ENCODE data around the gene LCP1.

The LCP1 gene

GRCh38 chr13:46097015-46097414 lies 85.0 kb downstream of the LCP1 start:
- H3K27ac ChIP-seq (ENCODE audit: low read depth, low read length) = no peak overlapping the region
- no peaks in the 10 kb centered on the region for H3K9me2 ChIP-seq (replicated peaks; ENCODE audit: control insufficient read depth, low read length)
- H3K79me2 ChIP-seq (ENCODE audit: control insufficient read depth, low read length) = no peaks in the 10 kb centered on the region
- no peaks in the 10 kb centered on the region for H4K20me1 ChIP-seq (ENCODE audit: control insufficient read depth, insufficient read depth, low read depth, low read length)
- H3K4me1 ChIP-seq (ENCODE audit: control insufficient read depth, low read length) = peaks cover 19% of the 10 kb centered on the region
- no peaks in the 10 kb centered on the region for H3F3A ChIP-seq (ENCODE audit: control insufficient read depth, insufficient read depth)
- no peak for TF ChIP-seq EZH2phosphoT487 (IDR thresholded peaks at IDR 0.05; ENCODE audit: borderline replicate concordance, low read length)
- no peak for TF ChIP-seq CTCF (IDR thresholded peaks at IDR 0.05; ENCODE audit: low read depth, low read length, poor library complexity, severe bottlenecking)
- no peak overlapping the region for H3K4me3 ChIP-seq (ENCODE audit: low read length)
- peaks cover 12% of the 10 kb centered on the region for H3K27me3 ChIP-seq (ENCODE audit: control insufficient read depth, low read length)
- no peaks in the 10 kb centered on the region for H3K9me3 ChIP-seq (ENCODE audit: control insufficient read depth, insufficient read depth, low read length)
- H3K36me3 ChIP-seq (ENCODE audit: control insufficient read depth, low read length) = no peaks in the 10 kb centered on the region
- H3K4me2 ChIP-seq (ENCODE audit: low read length) = no peak overlapping the region

GRCh38 chr13:46094478-46094877 lies 87.5 kb downstream of the LCP1 start:
- Histone ChIP-seq H3K27me3 (ENCODE audit: control insufficient read depth, low read length) (peaks cover 12% of the 10 kb centered on the region), H3K4me2 (ENCODE audit: low read length) (no peak overlapping the region), H4K20me1 (ENCODE audit: control insufficient read depth, insufficient read depth, low read depth, low read length) (no peaks in the 10 kb centered on the region), H3K27ac (ENCODE audit: low read depth, low read length) (no peak overlapping the region), H3K4me3 (ENCODE audit: low read length) (no peak overlapping the region), H3K4me1 (ENCODE audit: control insufficient read depth, low read length) (no peaks in the 10 kb centered on the region), H3K79me2 (ENCODE audit: control insufficient read depth, low read length) (no peaks in the 10 kb centered on the region), H3F3A (ENCODE audit: control insufficient read depth, insufficient read depth) (no peaks in the 10 kb centered on the region), H3K36me3 (ENCODE audit: control insufficient read depth, low read length) (no peaks in the 10 kb centered on the region), H3K9me3 (ENCODE audit: control insufficient read depth, insufficient read depth, low read length) (no peaks in the 10 kb centered on the region), H3K9me2 (replicated peaks; ENCODE audit: control insufficient read depth, low read length) (no peaks in the 10 kb centered on the region)
- TF ChIP-seq EZH2phosphoT487 (IDR thresholded peaks at IDR 0.05; ENCODE audit: borderline replicate concordance, low read length) = no peak
- no peak for TF ChIP-seq CTCF (IDR thresholded peaks at IDR 0.05; ENCODE audit: low read depth, low read length, poor library complexity, severe bottlenecking)

GRCh38 chr13:46088821-46089562 lies 93.0 kb downstream of the LCP1 start:
- TF ChIP-seq EZH2phosphoT487 (IDR thresholded peaks at IDR 0.05; ENCODE audit: borderline replicate concordance, low read length) (no peak), CTCF (IDR thresholded peaks at IDR 0.05; ENCODE audit: low read depth, low read length, poor library complexity, severe bottlenecking) (no peak)
- Histone ChIP-seq H3K79me2 (ENCODE audit: control insufficient read depth, low read length) (no peaks in the 10 kb centered on the region), H3K27ac (ENCODE audit: low read depth, low read length) (no peak overlapping the region), H3K9me2 (replicated peaks; ENCODE audit: control insufficient read depth, low read length) (no peaks in the 10 kb centered on the region), H4K20me1 (ENCODE audit: control insufficient read depth, insufficient read depth, low read depth, low read length) (no peaks in the 10 kb centered on the region), H3K36me3 (ENCODE audit: control insufficient read depth, low read length) (no peaks in the 10 kb centered on the region), H3K4me2 (ENCODE audit: low read length) (no peak overlapping the region), H3K4me1 (ENCODE audit: control insufficient read depth, low read length) (no peaks in the 10 kb centered on the region), H3K9me3 (ENCODE audit: control insufficient read depth, insufficient read depth, low read length) (no peaks in the 10 kb centered on the region), H3F3A (ENCODE audit: control insufficient read depth, insufficient read depth) (no peaks in the 10 kb centered on the region), H3K27me3 (ENCODE audit: control insufficient read depth, low read length) (peaks cover under 1% of the 10 kb centered on the region), H3K4me3 (ENCODE audit: low read length) (no peak overlapping the region)

Data from DOHH2 (cell line).